GM12878 (cell line): ENCODE data around the gene VPS54. TPM values are rescaled to one million over a fixed set of nuclear protein-coding genes. Genes with fewer than 3 reads are reported as not detected.

Experiments
- ATAC-seq: fragments of 200-7000 bp; cut with Tn5 transposase; 3 replicates; pipeline ENCODE4 v1.9.1; 2020; ENCODE audit warnings: mild to moderate bottlenecking, moderate library complexity
- BruUV-seq: library from RNA; stranded (reverse); fragments of 400-500 nt; replicated peaks from 2 replicates; lab custom pipeline; 2021; lab: Mats Ljungman, UMichigan
- CTCF ChIA-PET: fragments of 300-600 bp; sonication (Branson Sonifier 250); formaldehyde crosslinking; extraction: SDS; loops from one replicate; lab custom pipeline; 2021; ENCODE audit warnings: inconsistent platforms; lab: Yijun Ruan, JAX
- POLR2A ChIA-PET: fragments of 350-600 bp; formaldehyde crosslinking; extraction: SDS; loops from one replicate; lab custom pipeline; 2021; ENCODE audit warnings: inconsistent platforms; lab: Charles Lee
- RAD21 ChIA-PET: fragments of 300-600 bp; sonication (Branson Sonifier 250); formaldehyde crosslinking; loops from one replicate; lab custom pipeline; 2023; ENCODE audit warnings: antibody characterized with exemption; ENCODE audit not compliant: unreplicated experiment; lab: Charles Lee
- SMC1A ChIA-PET: fragments of 300-600 bp; sonication (Branson Sonifier 250); formaldehyde crosslinking; loops from one replicate; lab custom pipeline; 2023; ENCODE audit not compliant: unreplicated experiment, uncharacterized antibody; lab: Charles Lee
- DNase-seq: peaks from one replicate; pipeline ENCODE4 v3.0.0-alpha.2; 2011; ENCODE audit warnings: low read depth, low spot score
- FAIRE-seq: peaks from 3 replicates; lab custom pipeline; 2011; peaks lifted over from hg19 to GRCh38; lab: Jason Lieb, UNC
- H2AFZ ChIP-seq: 2 replicates; pipeline ENCODE4 v1.6.0; 2011; ENCODE audit warnings: low read depth, low read length, control low read depth; ENCODE audit not compliant: control insufficient read depth
- H3K27ac ChIP-seq: 2 replicates; pipeline ENCODE4 v1.5.1; 2011; ENCODE audit warnings: control low read depth; ENCODE audit not compliant: control insufficient read depth, insufficient read depth
- H3K27me3 ChIP-seq, 2 experiments: replicated peaks in 1 of 2; 2 replicates each; pipeline versions ENCODE4 v1.6.0 to v1.6.1; 2011; ENCODE audit warnings: low read length in 1 of 2; ENCODE audit not compliant: control insufficient read depth in 2 of 2, insufficient read depth in 2 of 2
- H3K36me3 ChIP-seq, 2 experiments: 2 replicates each; pipeline ENCODE4 v1.5.1; 2011; ENCODE audit warnings: low read length in 1 of 2; ENCODE audit not compliant: control insufficient read depth in 2 of 2, insufficient read depth in 2 of 2
- H3K4me1 ChIP-seq: 2 replicates; pipeline ENCODE4 v1.6.1; 2011; ENCODE audit warnings: mild to moderate bottlenecking, low read length, moderate library complexity, mixed read lengths; ENCODE audit not compliant: control insufficient read depth, insufficient read depth
- H3K4me2 ChIP-seq: 2 replicates; pipeline ENCODE4 v1.6.0; 2011; ENCODE audit warnings: control low read depth; ENCODE audit not compliant: control insufficient read depth, insufficient read depth
- H3K4me3 ChIP-seq: fragments of 200-600 bp; sonication (generic); 2 replicates; pipeline ENCODE4 v1.5.1; 2016
- H3K79me2 ChIP-seq: 2 replicates; pipeline ENCODE4 v1.6.0; 2011; ENCODE audit warnings: low read length; ENCODE audit not compliant: control insufficient read depth, insufficient read depth
- H3K9ac ChIP-seq: 2 replicates; pipeline ENCODE4 v1.8.0; 2011; ENCODE audit warnings: low read length, control low read depth, mixed read lengths; ENCODE audit not compliant: control insufficient read depth, insufficient read depth
- H3K9me3 ChIP-seq: replicated peaks from 3 replicates; pipeline ENCODE4 v1.5.1; 2011; ENCODE audit warnings: mild to moderate bottlenecking, low read length; ENCODE audit not compliant: control insufficient read depth, insufficient read depth
- H4K20me1 ChIP-seq: 2 replicates; pipeline ENCODE4 v1.6.0; 2011; ENCODE audit not compliant: control insufficient read depth, insufficient read depth
- BHLHE40 ChIP-seq, 2 experiments: fragments of 450-650 bp in 1 of 2; IDR thresholded peaks; 2 replicates each; pipeline ENCODE4 v1.6.1; 2011 to 2017; ENCODE audit warnings: low read depth in 2 of 2, borderline replicate concordance in 1 of 2, improper control_type of control experiment in 1 of 2, low read length in 1 of 2, mild to moderate bottlenecking in 1 of 2
- BRCA1 ChIP-seq: IDR thresholded peaks from 2 replicates; pipeline ENCODE4 v1.6.1; 2011; ENCODE audit warnings: low read depth, low read length, improper control_type of control experiment
- CBX5 ChIP-seq: sonication (generic); IDR thresholded peaks from 2 replicates; pipeline ENCODE4 v1.6.1; 2016; ENCODE audit warnings: low read depth, moderate library complexity, mild to moderate bottlenecking, inconsistent platforms
- HCFC1 ChIP-seq: fragments of 150-350 bp; IDR thresholded peaks from 2 replicates; pipeline ENCODE4 v1.6.1; 2014; ENCODE audit warnings: low read length
- MEF2A ChIP-seq: IDR thresholded peaks from 2 replicates; pipeline ENCODE4 v1.6.1; 2011; ENCODE audit warnings: low read depth, mild to moderate bottlenecking, low read length, moderate library complexity; ENCODE audit not compliant: insufficient read depth
- POU2F2 ChIP-seq: IDR thresholded peaks from 3 replicates; pipeline ENCODE4 v1.6.1; 2011; ENCODE audit warnings: low read depth, mild to moderate bottlenecking, low read length, borderline replicate concordance
- ZBED1 ChIP-seq: IDR thresholded peaks from 2 replicates; pipeline ENCODE4 v1.6.1; 2016; ENCODE audit warnings: borderline replicate concordance
- ZNF24 ChIP-seq: fragments of 450-650 bp; IDR thresholded peaks from 2 replicates; pipeline ENCODE4 v1.6.1; 2017; ENCODE audit warnings: antibody characterized with exemption, mild to moderate bottlenecking
- WGBS: methylation state at CpG from one replicate; pipeline ENCODE4 v1.1.6; 2016; ENCODE audit warnings: low lambda C conversion rate; ENCODE audit not compliant: insufficient replicate concordance, insufficient coverage; ENCODE audit errors: missing lambda C conversion rate; 5-methylcytosine and 5-hydroxymethylcytosine counted together
- in situ Hi-C: fragments of 300-500 bp; cut with MboI; formaldehyde crosslinking; loops from 9 replicates; pipeline ENCODE4 v1.14.3; 2018; ENCODE audit warnings: mixed read lengths
- intact Hi-C: fragments of 100-400 bp; cut with micrococcal nuclease; formaldehyde crosslinking; loops from one replicate; pipeline ENCODE4 v1.14.2; 2022; ENCODE audit not compliant: unreplicated experiment
- polyA plus RNA-seq, 11 experiments: library from polyadenylated mRNA; depleted of rRNA in 4 of 11; unstranded in 6 of 11; stranded (reverse) in 5 of 11; fragments of >200 nt; fragmentation: Nextera tagmentation in 4 of 11; fragmentation: Illumina TruSeq in 1 of 11; extraction: Ambion mirVana in 4 of 11; extraction: Trizol in 1 of 11; gene quantifications; 1 replicate in 1 of 11; 2 replicates in 10 of 11; pipeline versions ENCODE4 v1.2.1 to v1.2.3, GENCODE V29; 2011 to 2016; ENCODE audit warnings: inconsistent platforms in 2 of 11, missing spikeins in 2 of 11, low read depth in 1 of 11
- total RNA-seq, 4 experiments: library from RNA; depleted of rRNA in 3 of 4; stranded (reverse); fragments of >200 nt in 3 of 4; fragmentation: Illumina TruSeq in 1 of 4; extraction: Trizol in 1 of 4; gene quantifications; 2 replicates each; pipeline versions ENCODE4 v1.2.1 to v1.2.3, GENCODE V29; 2013 to 2021
- TF ChIP-seq, protein P1 (sequence below): fragments of 450-650 bp; IDR thresholded peaks from 2 replicates; pipeline ENCODE4 v1.6.1; 2017; ENCODE audit warnings: mild to moderate bottlenecking, moderate library complexity

Gene VPS54
- total and polyA plus RNA-seq, 10 of the 15 experiments (the other 5 are each of a cell fraction or from before 2014, with no cell fraction given) = 1.6 to 16.2 (median 9.3) TPM

- in situ Hi-C loops (no loop called here), intact Hi-C loops (no loop called here)
- ChIA-PET RAD21 (no interaction called here), CTCF (no interaction called here), SMC1A (no interaction called here), POLR2A (no interaction called here)
- no peak for FAIRE-seq
- Histone ChIP-seq H3K4me2 (no peak overlapping the region), H3K27me3 (no peaks in the 10 kb centered on the region), H3K27ac (no peak overlapping the region), H3K4me3 (no peak overlapping the region), H3K9me3 (peaks cover 2% of the 10 kb centered on the region; the same call in 1 of the 3 replicates), H3K79me2 (peaks cover 1% of the 10 kb centered on the region; the same call in 1 of the 2 replicates), H3K36me3 (peaks cover 0 to 8% of the 10 kb centered on the region in 2 experiments; a peak in 1 of 4 replicates), H3K4me1 (no peaks in the 10 kb centered on the region), H4K20me1 (no peaks in the 10 kb centered on the region), H3K9ac (no peak overlapping the region), H2AFZ (no peak overlapping the region)
- no TSS peak for BruUV-seq
- 93% methylated on average over 2 of the region's 2 CpGs for WGBS
- no peak for DNase-seq
- ATAC-seq = no peak
- TF ChIP-seq, protein P1, sequence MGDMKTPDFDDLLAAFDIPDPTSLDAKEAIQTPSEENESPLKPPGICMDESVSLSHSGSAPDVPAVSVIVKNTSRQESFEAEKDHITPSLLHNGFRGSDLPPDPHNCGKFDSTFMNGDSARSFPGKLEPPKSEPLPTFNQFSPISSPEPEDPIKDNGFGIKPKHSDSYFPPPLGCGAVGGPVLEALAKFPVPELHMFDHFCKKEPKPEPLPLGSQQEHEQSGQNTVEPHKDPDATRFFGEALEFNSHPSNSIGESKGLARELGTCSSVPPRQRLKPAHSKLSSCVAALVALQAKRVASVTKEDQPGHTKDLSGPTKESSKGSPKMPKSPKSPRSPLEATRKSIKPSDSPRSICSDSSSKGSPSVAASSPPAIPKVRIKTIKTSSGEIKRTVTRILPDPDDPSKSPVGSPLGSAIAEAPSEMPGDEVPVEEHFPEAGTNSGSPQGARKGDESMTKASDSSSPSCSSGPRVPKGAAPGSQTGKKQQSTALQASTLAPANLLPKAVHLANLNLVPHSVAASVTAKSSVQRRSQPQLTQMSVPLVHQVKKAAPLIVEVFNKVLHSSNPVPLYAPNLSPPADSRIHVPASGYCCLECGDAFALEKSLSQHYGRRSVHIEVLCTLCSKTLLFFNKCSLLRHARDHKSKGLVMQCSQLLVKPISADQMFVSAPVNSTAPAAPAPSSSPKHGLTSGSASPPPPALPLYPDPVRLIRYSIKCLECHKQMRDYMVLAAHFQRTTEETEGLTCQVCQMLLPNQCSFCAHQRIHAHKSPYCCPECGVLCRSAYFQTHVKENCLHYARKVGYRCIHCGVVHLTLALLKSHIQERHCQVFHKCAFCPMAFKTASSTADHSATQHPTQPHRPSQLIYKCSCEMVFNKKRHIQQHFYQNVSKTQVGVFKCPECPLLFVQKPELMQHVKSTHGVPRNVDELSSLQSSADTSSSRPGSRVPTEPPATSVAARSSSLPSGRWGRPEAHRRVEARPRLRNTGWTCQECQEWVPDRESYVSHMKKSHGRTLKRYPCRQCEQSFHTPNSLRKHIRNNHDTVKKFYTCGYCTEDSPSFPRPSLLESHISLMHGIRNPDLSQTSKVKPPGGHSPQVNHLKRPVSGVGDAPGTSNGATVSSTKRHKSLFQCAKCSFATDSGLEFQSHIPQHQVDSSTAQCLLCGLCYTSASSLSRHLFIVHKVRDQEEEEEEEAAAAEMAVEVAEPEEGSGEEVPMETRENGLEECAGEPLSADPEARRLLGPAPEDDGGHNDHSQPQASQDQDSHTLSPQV = no peak
- TF ChIP-seq BRCA1 (no peak), MEF2A (no peak), BHLHE40 (IDR thresholded peaks at IDR 0.05; ENCODE audit: borderline replicate concordance in 1 of 2, low read depth in 2 of 2, low read length in 1 of 2) (no peak), ZNF24 (no peak), HCFC1 (no peak), POU2F2 (no peak), ZBED1 (no peak), CBX5 (no peak)
Measured at GRCh38 chr2:64005707-64006356, 13.4 kb downstream of the VPS54 start.
